Left cardiac atrium (tissue), 4 donors: ENCODE results near the gene KRT84. TPM values are rescaled to one million over a fixed set of nuclear protein-coding genes. Genes with fewer than 3 reads are reported as not detected.

Experiments
- ATAC-seq, 2 donors: fragments of 200-7000 bp; cut with Tn5 transposase; one replicate each; pipeline ENCODE4 v1.9.1; 2020; ENCODE audit warnings: mild to moderate bottlenecking in 2 of 2, moderate library complexity in 2 of 2
- DNase-seq: peaks from one replicate; pipeline ENCODE4 v3.0.0-alpha.2; 2020
- intact Hi-C, 2 donors: fragments of 100-400 bp; cut with DNase I; formaldehyde crosslinking; loops; one replicate each; pipeline versions ENCODE4 v1.14.1 to v1.15.1; 2022 to 2023
- total RNA-seq, 2 donors: library from RNA; stranded (reverse); fragmentation: NEBNext Ultra II Directional; extraction: Animal tissue kit (Norgen Biotek cat#: 25700); gene quantifications; one replicate each; pipeline ENCODE4 v1.2.1, GENCODE V29; 2021
- donor health status: DM: no; HTN: yes; CAD: no.
- donor health status: DM: no; HTN: yes; CAD: no; lungs with severe emphysema.
- donor health status: DM: yes; HTN: yes; CAD: no.
- donor health status: Dilated cardiomyopathy.

The KRT84 gene
- total RNA-seq, 2 donors from 2014 or later: not detected

GRCh38 chr12:52332381-52332780, 53.1 kb downstream of the KRT84 start:
- ATAC-seq (no peak), DNase-seq (no peak)
- intact Hi-C loops: no loop called here

DNA sequence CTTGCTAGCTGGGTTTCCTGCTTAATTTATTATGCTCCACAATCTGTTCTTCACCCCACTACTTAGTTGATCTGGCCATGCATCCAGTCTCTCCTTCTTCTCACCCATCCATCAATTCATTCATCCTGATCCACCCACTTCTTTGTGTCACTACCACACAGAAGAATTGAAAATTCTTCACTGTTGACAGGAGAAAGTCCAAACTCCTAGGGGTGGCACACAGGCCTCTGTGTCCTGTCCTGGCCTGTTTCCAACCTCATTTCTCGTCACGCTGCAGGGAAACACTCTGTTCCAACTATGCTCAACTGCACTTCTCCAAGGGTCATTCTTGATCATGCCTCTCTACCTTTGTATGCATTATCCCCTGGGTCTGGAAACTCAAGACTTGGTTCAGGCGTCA, 53.6 kb downstream of the KRT84 start:
- intact Hi-C loops: no loop called here
- no peak for DNase-seq

GRCh38 chr12:52331039-52331438, 54.4 kb downstream of the KRT84 start:
- intact Hi-C loops: no loop called here
- ATAC-seq: no peak
- no peak for DNase-seq

More for the DNA sequence above, 53.6 kb downstream of the KRT84 start:
- no peak for ATAC-seq

DNA sequence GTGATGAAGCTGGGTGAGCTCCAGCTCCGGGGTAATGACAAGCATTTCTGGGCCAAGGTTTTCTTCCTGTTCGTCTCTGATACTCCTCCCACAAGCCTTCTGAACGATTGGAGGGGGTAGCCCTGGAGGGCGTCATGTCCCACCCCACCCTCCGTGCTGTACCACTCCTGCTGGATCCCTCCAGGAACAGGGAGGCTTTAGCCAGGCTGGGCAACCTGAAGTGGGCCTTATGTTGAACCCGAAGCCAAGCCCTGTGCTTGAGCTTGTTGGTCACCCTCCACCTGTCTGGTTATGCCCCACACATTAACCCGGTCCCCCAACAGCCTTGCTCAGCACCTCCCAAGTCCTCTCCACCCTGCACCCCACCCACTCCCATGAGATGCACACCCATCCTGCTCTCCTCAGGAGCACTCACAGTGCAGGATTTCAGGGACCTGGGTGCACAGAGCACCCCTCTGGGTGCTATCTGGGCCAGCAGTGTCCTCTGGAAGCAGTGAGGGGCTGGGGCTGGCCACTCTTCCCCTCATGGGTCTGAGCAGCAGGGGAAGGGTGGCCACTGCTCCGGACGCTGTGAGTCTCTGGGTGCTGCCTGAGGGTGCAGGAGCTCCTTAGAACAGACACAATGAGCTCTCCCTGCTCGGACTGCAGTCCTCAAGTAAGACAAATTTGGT, 57.5 kb downstream of the KRT84 start:
- intact Hi-C loops: loop anchor here (2.0 to 10.0 kb wide), 2 partner anchors 171 to 173 kb away; no protein-coding TSS in a partner anchor
- DNase-seq (no peak), ATAC-seq (peak in 1 of 2 donors; percentile 27)

Other genes with a start within 250 kb of the KRT84 start
- gene KRT80, start 193.6 kb downstream of the KRT84 start, total RNA-seq: under 1 TPM in 1 of 2 donors, not detected in 1; 0.44 TPM
- gene KRT7, start 152.4 kb downstream of the KRT84 start, total RNA-seq: 10 to 100 TPM in 1 of 2 donors, 1 to 10 TPM in 1; 1.0 to 34.3 TPM
- not detected for gene KRT86, start 111.0 kb downstream of the KRT84 start, total RNA-seq
- gene KRT81, start 94.1 kb downstream of the KRT84 start, total RNA-seq: not detected
- gene KRT83, start 64.3 kb downstream of the KRT84 start, total RNA-seq: not detected
- gene KRT85, start 18.2 kb downstream of the KRT84 start, total RNA-seq: not detected
- not detected for gene KRT82, start 20.7 kb upstream of the KRT84 start, total RNA-seq
- gene KRT75, start 48.7 kb upstream of the KRT84 start, total RNA-seq: not detected
- not detected for gene KRT6B, start 66.5 kb upstream of the KRT84 start, total RNA-seq
- gene KRT6C, start 88.2 kb upstream of the KRT84 start, total RNA-seq: not detected
- 1 to 10 TPM in 1 of 2 donors, under 1 TPM in 1; 0.24 to 1.2 TPM for gene KRT6A, start 107.6 kb upstream of the KRT84 start, total RNA-seq
- 1 to 10 TPM; 1.2 to 4.6 TPM for gene KRT5, start 134.7 kb upstream of the KRT84 start, total RNA-seq
- not detected for gene KRT71, start 167.5 kb upstream of the KRT84 start, total RNA-seq
- not detected for gene KRT74, start 188.2 kb upstream of the KRT84 start, total RNA-seq
- gene KRT72, start 215.8 kb upstream of the KRT84 start, total RNA-seq: not detected
- gene KRT73, start 232.9 kb upstream of the KRT84 start, total RNA-seq: not detected